ENCODE measurements around the gene PLBD1. TPM values are rescaled to one million over a fixed set of nuclear protein-coding genes. Genes with fewer than 3 reads are reported as not detected.

The PLBD1 gene
- total RNA-seq, 1 experiment from 2014 or later, result 0.30 TPM

- intact Hi-C loops (cut with micrococcal nuclease), result no loop called here
- Histone ChIP-seq H3K79me2 (ENCODE audit: insufficient read depth, low read length) (no peaks in the 10 kb centered on the region), H4K20me1 (ENCODE audit: insufficient read depth) (no peaks in the 10 kb centered on the region), H3K4me3 (replicated peaks in 1 of 2; ENCODE audit: low read depth in 1 of 2, low read length in 2 of 2) (no peak overlapping the region), H3K9me2 (ENCODE audit: insufficient read depth) (no peaks in the 10 kb centered on the region), H3K36me3 (ENCODE audit: control insufficient read depth in 1 of 2, insufficient read depth in 2 of 2, low read length in 2 of 2) (no peaks in the 10 kb centered on the region), H2AFZ (ENCODE audit: low read depth, low read length, poor library complexity, severe bottlenecking) (no peak overlapping the region), H3K9ac (ENCODE audit: low read length) (no peak overlapping the region), H3K27ac (ENCODE audit: low read depth, low read length) (no peak overlapping the region), H3K9me3 (ENCODE audit: control insufficient read depth in 1 of 2, insufficient read depth in 1 of 2, low read depth in 1 of 2, low read length in 2 of 2) (no peaks in the 10 kb centered on the region), H3K4me2 (ENCODE audit: low read length) (no peak overlapping the region), H3K27me3 (ENCODE audit: insufficient read depth, low read length) (no peaks in the 10 kb centered on the region), H3K4me1 (ENCODE audit: control insufficient read depth in 1 of 2, insufficient read depth in 2 of 2, low read length in 2 of 2) (no peaks in the 10 kb centered on the region)
- CTCF ChIA-PET, result no interaction called here
- DNase-seq (ENCODE audit: low read depth, low spot score) (no peak), ATAC-seq (no peak)
- BruUV-seq (replicated peaks), result no TSS peak
- RAD21 ChIA-PET (ENCODE audit: low non-redundant PET in 1 of 2, low total read pairs in 2 of 2, uncharacterized antibody in 2 of 2, unreplicated experiment in 2 of 2), result no interaction called here
- TF ChIP-seq SP1 (IDR thresholded peaks at IDR 0.05; ENCODE audit: low read depth) (no peak), SIN3A (IDR thresholded peaks at IDR 0.05; ENCODE audit: low read depth) (no peak), EGR1 (IDR thresholded peaks at IDR 0.05; ENCODE audit: low read depth) (no peak), CEBPB (IDR thresholded peaks at IDR 0.05; ENCODE audit: low read depth) (no peak), TCF7L2 (IDR thresholded peaks at IDR 0.05; ENCODE audit: borderline replicate concordance, extremely low read depth, insufficient read depth, insufficient read length) (no peak), EZH2phosphoT487 (IDR thresholded peaks at IDR 0.05; ENCODE audit: borderline replicate concordance) (no peak), ELF1 (IDR thresholded peaks at IDR 0.05; ENCODE audit: borderline replicate concordance, low read depth) (no peak), ATF3 (IDR thresholded peaks at IDR 0.05) (no peak), ZBTB33 (IDR thresholded peaks at IDR 0.05; ENCODE audit: extremely low read depth, insufficient replicate concordance, low read length) (no peak), JUND (IDR thresholded peaks at IDR 0.05) (no peak), YY1 (IDR thresholded peaks at IDR 0.05; ENCODE audit: extremely low read depth, insufficient replicate concordance, low read depth, low read length) (no peak), POLR2A (IDR thresholded peaks at IDR 0.05; ENCODE audit: borderline replicate concordance, extremely low read depth, insufficient read depth, insufficient read length) (no peak), ZNF274 (IDR thresholded peaks at IDR 0.05; ENCODE audit: low read depth, low read length) (no peak), POLR2AphosphoS5 (IDR thresholded peaks at IDR 0.05; ENCODE audit: low read depth, low read length) (no peak), RAD21 (IDR thresholded peaks at IDR 0.05; ENCODE audit: low read depth) (no peak)
- TF ChIP-seq, protein P1, sequence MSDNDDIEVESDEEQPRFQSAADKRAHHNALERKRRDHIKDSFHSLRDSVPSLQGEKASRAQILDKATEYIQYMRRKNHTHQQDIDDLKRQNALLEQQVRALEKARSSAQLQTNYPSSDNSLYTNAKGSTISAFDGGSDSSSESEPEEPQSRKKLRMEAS (IDR thresholded peaks at IDR 0.05), result no peak
- POLR2A ChIA-PET, result no interaction called here
Observed at GRCh38 chr12:14570231-14570630, 2.5 kb upstream of the PLBD1 start.
